Amniotic stem cell (primary cell): ENCODE measurements around the gene RIC1.
A peak's percentile ranks its signal among the peaks of the same experiment; 100 is the strongest.
"Not testable (repeated sequence)": the region's sequence is repeated elsewhere in the genome, so short reads cannot be mapped to it uniquely, and the experiment has no call there.

Source experiments
- DNase-seq: peaks from one replicate; lab custom pipeline; 2025; lab: John Stamatoyannopoulos, UW

Gene RIC1

DNA sequence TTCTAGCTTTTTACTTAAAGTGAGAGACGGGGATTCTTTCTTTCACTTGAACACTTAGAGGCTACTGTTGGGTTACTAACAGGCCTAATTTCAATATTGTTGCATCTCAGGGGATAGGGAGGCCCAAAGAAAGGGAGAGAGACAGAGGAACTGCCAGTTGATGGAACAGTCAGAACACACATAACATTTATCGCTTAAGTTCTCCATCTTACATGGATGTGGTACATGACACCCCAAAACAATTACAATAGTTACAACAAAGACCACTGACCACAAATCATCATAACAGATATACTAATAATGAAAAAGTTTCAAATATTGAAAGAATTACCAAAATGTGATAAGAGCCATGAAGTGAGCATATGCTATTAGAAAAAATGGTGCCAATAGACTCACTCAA, 4.3 kb upstream of the RIC1 start:
- DNase-seq, result no peak

DNA sequence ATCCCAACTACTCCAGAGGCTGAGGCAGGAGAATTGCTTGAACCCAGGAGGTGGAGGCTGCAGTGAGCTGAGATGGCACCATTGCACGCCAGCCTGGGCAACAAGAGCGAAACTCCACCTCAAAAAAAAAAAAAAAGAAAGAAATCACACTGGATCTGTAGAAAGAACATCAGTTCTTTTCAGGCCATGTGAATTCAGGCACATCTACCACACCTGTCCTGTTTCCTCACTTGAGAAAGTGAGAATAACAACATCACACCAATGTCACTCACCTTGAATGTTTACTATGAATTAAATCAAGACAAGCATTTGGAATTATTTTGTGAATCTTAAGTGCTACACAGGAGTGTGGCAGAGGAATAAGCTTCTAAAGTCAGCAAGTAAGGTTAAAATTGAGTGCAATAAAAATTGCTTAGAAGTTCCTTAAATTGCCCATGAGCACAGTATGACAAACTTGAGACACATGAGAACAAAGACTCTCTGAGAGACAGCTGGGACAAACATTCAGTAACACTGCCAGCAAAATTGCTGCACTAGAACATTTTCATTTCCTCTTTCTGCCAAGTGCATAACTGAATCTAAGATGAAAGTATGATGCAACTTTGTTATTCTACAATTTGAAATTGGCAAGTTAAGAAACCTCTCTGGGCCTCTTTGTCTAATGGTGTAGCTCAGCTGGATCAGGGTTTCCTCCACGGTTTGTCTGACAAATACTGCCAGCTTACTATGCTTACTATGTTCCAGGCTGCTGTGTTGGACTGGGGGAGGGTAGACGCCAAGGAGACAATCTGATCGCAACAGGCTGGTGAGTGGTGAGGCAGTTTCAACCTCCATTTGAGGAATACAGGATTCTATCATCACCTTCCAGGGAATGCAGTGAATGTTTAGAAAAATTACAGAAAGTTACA, 1.9 kb upstream of the RIC1 start:
- peak; percentile 25 for DNase-seq

DNA sequence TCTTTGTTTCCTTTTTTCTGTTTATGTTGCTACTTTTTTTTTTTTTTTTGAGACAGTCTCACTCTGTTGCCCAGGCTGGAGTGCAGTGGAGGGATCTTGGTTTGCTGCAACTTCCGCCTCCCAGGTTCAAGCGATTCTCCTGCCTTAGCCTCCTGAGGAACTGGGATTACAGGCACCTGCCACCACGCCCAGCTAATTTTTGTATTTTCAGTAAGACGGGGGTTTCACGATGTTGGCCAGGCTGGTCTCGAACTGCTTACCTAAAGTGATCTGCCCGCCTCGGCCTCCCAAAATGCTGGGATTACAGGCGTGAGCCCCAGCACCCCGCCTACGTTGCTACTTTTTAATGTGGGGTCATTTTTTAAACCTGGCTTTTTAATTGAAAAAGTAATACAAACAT, 1.2 kb upstream of the RIC1 start:
- DNase-seq, result not testable (repeated sequence)

DNA sequence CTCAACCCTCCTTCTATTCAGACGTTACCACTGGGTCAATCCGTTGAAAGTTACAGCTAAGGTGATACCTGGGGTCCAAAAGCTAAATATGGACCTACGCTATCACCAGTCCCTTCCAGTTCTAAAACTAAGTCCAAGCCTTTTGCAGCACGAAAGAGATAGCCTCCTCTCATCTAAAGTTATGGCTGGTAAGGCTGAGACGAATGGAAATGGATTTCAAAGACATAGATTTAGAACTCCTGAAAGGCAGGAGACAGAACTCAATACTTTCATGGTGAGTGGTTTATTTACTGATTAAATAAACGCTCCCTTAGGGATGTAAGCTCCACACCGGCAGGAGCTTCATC, 751 bp upstream of the RIC1 start:
- no peak for DNase-seq

DNA sequence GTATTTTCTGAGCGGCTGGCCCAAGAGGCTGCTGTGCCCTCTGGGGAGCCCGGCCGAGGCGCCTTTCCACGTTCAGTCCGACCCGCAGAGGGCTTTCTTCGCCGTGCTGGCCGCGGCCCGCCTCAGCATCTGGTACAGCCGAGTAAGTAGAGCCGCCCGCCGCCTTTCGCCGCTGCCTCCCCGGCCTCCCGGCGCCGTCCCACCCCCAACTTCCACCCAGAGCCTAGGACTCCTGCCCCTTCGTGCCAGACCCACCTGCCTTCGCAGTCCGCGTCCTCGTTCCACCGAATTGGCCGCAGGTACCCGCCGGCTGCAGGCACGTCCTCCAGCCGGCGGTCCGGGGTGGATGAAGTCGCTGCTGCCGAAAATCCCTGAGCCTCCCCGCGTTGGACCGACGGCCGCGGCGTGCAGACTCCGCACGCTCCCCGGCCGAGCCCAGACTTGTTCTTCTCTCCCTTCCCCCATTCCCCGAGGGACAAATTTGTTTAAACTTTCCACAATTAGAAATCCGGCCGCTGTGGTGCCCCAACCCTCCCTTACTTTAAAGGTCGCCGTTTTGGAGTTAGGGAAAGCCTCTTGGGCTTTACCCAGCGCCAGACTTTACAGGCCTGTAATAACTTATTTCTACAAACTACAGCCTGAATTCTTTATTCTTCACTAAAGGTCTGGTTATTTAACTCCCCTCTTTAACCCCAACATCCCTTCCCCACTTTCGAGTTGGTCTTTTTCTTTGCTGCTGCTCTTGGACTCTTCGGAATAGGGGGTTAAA, 589 bp downstream of the RIC1 start:
- no peak for DNase-seq

DNA sequence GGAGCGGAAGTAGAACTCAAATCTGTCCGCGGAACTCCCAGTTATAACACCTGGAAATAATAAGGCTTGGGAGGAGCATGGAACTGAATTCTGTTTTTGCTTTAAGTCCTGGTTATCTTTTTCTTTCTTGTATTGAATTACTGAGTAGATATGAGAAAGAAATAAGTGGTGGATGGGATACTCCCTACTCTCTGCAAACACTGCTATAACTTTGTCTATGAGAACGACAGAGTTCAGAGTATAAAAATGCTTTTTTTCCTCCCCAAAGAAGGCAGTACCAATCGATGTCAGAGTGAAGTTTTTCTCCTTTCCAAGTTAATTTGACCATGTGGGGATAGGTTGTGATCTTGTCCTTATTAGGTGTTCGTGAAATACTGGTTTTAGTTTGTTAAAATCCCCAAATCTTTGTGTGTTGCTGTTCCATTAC, 1.2 kb downstream of the RIC1 start:
- peak; percentile 13 for DNase-seq

DNA sequence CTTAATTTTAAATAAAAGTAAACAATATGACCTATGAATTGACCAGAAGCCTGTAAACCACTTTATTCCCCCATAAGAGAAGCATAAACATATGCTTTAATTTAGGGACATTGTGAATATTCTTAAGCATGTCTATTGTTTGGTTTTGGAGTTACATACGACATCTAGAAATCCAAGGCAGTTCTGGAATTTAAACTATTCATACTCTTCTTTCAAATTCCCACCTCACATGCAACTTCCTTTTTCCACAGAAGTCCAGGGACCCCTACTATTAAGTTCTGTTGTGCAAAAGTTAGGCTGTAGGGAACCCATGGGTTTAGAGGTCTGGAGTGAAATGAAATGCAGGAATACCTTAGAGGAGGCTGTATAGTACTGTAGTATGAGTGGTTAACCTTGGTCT, 2.1 kb downstream of the RIC1 start:
- DNase-seq, result no peak

DNA sequence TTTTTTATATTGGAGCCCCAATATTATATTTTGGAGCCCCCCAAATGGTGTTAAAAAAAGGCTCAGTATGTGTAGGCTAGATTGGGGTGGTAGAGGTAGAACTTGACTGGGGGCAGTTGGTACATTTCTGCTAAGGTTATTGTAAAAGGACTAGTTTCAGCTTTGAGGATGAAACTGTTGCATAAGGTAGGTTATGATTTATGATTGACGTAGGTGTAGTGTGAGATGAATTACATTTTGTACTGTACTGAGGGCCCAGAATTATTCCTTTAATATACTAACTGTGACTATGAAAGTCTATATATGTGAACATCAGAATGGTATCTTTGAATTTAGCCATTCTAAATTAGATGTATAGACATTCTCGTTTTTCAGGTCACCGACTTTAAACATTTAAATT, 3.6 kb downstream of the RIC1 start:
- DNase-seq, result no peak

DNA sequence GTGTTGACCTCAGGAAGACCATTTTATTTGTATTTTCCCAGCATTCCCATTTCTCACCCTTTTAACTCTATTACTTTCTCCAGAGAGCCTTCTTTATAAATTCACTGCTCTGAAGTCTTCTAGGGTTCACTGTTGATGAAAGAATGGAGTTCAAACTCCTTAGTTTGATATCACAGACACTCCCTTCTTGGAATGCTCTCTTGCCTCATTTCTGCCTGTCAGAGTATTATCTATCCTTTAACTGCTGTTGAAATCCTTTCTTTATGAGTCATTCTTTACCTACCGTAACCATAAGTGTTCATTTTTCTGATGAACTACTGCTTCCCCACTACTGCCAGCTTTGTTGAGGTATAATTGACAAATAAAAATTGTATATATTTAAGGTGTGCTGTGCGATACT, 4.3 kb downstream of the RIC1 start:
- no peak for DNase-seq

DNA sequence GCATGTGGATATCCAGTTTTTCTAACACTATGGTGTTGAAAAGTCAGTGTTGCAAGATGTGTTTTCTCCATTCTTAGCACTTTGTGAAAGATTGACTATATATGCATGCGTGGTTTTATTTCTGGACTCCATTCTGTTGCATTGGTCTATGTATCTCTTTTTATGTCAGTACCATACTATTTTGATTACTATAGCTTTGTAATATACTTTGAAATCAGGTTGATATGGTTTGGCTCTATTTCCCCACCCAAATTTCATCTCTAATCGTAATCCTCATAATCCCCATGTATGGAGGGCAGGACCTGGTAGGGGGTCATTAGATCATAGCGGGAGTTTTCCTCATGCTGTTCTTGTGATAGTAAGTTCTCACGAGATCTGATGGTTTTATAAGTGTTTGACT, 6.5 kb downstream of the RIC1 start:
- no peak for DNase-seq

DNA sequence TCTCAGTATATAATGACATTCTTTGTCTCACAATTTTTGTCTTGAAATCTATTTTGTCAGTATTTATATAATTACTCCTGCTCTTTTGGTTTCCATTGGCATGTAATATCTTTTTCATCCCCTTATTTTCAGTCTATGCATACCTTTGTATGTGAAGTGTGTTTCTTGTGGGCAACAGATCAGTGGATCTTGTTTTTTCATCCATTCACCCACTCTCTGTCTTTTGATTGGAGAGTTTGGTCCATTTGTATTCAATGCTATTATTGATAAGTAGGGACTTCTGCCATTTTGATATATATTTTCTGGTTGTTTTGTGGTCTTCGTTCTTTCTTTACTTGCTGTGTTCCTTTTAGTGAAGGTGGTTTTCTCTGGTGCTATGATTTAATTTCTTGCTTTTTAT, 10.9 kb downstream of the RIC1 start:
- no peak for DNase-seq

DNA sequence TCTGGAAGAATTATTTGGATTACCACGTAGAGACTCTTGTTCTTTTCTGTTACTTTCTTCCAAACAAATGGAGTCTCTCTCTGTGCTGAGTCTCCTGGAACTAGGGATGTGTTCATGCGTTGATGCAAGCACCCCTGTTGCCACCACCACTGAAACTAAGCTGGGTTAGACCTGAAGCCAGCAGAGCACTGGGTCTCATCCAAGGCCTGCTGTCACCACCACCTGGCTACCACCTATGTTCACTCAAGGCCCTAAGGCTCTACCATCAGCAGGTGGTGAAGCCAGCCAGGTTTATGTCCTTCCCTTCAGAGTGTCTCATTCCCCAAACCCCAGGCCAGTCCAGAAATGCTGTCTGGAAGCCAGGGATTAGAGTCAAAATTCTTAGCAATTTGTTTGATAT, 13.3 kb downstream of the RIC1 start:
- no peak for DNase-seq

DNA sequence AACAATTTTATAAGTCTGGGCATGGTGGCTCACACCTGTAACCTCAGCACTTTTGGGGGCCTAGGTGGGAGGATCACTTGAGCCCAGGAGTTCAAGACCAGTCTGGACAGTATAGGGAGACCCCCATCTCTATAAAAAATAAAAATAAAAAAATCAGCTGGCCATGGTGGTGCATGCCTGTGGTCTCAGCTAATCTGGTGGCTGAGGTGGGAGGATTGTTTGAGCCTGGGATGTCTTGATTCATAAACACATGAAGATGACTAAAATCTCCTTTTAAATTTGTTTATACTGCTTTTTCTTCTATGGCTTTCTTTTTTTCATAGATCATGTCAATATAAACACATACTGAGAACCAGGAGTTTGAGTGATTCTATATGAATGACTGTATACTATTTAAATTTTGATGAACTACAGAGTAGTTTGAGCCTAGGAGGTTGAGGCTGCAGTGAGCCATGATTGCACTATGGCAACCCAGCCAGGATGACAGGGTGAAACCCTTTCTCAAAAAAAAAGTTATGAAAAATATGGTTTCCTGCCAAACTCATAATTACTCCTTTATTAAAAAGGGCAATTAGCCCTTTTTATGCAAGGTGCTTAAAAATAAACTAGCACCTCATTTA, 14.2 kb downstream of the RIC1 start:
- no peak for DNase-seq

DNA sequence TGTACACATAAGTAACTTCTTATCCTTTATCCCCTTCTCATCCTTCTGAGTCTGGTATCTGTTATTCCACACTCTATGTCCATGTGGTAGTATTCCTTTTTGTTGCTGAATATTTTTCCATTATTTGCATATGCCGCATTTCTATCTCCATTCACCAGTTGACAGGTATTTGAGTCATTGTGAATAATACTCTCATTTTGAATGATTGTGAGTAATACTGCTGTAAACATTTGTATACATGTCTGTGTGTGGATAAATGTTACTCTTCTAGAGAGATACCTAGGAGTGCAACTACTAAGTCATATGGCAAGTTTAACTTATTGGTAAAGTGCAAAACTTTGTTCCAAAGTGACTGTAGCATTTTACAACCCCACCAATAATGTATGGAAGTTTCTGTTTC, 15.6 kb downstream of the RIC1 start:
- no peak for DNase-seq

DNA sequence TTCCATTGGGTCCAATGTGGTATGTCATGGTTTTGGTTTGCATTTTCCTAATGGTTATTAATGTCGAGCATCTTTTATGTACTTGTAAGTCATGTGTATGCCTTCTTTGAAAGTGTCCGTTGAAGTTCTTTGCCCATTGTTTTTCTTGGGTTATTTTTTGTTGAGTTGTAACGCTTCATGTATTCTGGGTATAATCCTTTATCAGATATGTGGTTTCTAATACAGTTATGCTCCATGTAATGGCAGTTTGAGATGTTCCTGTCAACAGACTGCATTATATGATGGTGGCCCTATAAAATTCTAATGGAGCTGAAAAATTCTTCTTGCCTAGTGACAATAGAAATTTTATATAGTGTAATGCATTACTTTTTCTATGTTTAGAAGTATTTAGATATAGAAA, 17.2 kb downstream of the RIC1 start:
- DNase-seq, result no peak

DNA sequence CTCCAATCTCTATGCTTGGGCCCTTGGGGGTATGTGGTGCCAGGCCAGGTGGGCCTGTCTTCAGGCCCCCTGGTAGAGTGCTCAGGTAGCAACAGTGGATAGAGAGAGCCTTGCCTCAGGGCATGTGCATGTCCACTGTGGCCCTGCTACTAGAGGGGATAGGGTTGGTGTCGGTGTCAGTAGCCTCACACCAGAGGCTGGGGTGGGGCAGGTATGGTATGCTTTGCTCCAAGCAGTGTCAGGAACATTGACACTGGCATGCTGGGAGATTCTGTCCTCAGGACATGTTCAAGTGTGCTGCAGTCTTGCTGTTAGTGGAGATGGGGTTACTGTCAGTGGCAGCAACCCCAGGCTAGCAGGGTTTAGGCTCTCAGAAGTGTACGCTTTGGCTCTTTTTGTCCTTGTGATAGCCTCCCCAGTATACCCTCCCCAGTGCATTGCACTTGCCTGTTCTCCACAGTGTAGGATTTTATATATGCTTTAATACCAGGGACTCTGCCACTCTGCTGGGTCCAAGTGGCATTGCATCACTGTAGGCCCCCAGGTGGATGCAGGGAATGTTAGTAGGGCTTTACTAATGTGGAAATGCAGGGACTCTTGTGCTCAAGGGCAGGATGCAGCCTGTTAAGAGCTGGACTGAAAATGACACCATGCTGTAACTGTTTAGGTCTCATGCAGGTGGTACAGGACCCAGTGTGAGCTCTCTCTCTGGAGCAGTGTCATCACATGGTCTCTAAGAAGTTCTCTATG, 21.6 kb downstream of the RIC1 start:
- DNase-seq, result no peak

DNA sequence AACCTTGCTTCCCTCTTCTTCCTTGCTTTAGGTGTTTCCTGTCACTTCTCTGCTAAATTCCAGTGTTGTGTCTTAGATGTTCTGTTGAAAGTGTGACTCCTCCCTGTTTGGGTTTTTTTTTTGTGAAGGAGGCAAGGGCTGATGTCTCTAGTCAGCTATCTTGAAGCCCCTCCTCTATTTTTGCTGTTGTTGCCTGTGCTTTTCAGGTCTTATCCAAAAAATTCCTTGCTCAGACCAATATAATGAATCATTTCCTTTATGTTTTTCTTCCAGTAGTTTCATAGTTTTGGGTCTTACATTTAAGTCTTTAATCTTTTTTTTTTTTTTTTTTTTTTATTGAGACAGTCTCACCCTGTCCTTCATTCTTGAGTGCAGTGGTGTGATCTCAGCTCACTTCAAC, 22.3 kb downstream of the RIC1 start:
- DNase-seq, result no peak

DNA sequence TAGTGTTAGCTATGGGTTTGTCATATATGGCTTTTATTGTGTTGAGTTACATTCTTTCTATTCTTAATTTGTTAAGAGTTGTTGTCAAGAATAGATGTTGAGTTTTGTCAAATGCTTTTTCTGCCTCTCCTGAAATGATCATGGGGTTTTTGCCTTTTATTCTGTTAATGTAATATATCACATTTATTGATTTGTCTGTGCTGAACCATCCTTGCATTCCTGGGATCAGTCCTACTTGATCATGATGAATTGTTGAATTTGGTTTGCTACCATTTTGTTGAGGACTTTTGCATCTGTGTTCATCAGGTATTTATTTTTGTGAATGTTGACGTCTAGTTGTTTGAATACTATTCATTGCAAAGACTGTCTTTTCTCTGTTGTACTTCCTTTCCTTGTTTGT, 23.9 kb downstream of the RIC1 start:
- no peak for DNase-seq

DNA sequence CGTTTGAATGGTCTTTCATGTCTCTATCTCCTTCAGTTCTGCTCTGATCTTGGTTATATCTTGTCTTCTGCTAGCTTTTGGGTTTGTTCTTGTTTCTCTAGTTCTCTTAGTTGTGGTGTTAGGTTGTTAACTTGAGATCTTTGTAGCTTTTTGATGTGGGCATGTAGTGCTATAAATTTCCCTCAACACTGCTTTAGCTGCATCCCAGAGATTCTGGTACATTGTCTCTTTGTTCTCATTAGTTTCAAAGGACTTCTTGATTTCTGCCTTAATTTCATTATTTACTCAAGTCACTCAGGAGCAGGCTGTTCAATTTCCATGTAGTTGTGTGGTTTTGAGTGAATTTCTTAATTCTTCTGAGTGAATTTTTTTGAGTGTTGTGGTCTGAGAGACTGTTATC, 33.9 kb downstream of the RIC1 start:
- DNase-seq, result not testable (repeated sequence)

DNA sequence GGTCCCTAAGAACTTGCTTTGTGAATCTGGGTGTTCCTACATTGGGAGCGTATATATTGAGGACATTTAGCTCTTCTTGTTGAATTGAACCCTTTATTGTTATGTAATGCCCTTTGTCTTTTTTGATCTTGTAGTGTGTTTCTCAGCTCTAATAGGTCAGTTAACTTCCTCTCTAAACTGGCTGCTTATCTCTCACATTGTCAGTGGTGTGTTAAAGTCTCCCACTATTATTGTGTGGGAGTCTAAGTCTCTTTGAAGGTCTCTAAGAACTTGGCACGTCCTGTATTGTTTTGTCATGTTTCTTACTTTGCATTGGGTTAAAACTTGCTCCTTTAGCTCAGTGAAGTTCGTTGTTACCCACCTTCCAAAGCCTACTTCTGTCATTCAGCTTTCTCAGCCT, 36.2 kb downstream of the RIC1 start:
- DNase-seq, result no peak

DNA sequence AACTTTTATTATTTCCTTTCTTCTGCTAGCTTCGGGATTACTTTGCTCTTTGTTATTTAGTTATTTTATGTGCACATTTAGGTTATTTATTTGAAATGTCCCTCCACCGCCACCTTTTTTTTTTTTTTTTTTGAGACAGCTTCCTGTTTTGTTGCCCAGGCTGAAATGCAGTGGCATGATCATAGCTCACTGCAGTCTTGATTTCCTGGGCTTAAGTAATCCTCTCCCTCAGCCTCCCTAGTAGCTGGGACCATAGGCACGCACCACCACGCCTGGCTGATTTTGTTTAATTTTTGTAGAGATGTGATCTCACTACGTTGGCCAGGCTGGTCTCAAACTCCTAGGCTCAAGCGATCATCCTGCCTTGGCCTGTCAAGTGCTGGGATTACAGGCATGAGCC, 38.5 kb downstream of the RIC1 start:
- no peak for DNase-seq

DNA sequence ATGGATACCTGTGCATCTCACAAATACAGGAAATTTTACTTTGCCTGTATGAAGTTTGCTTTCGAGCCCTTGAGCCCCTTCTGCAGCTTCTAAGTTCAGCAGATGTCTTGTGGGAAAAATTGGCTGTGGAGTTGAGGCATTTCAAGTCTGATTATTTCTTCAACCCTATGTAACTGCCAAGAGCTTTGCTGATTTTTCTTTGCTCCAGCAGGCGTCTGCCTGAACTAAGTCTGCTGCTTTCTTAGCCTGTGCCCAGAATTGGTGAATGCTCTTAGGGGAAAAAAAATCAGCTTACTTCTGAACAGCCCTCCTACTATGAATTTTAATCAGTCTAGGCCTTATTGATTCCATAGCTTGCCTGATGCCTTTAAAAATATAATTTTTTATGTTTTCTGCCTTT, 41.2 kb downstream of the RIC1 start:
- no peak for DNase-seq
